ENCODE data around the gene PSMB10. TPM values are rescaled to one million over a fixed set of nuclear protein-coding genes. Genes with fewer than 3 reads are reported as not detected.

The PSMB10 gene
- total RNA-seq, 1 experiment from 2014 or later, result 24.5 TPM

DNA sequence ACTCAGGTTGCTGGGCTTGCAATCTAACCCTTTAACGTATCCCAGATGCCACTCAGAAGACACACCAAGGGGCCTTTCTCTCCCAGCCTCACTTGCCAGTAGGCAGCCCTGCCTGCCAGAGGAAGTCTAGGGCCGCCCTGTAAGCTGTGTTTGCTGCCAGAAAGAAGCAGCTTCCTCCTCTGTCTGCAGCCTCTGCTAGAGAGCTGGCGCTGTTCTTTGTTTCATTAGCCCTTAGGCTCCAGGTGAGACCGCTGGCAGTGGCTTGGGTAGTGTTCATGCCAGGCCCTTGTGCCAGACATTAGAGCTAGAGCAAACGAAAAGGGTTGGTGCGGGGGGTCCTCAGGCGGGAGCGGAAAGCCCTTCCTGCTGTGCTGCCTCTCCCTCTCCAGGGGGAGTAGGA is 13.9 kb downstream of the PSMB10 start:
- Histone ChIP-seq H2AK5ac (ENCODE audit: insufficient read length, low read length) (no peak overlapping the region), H4K91ac (ENCODE audit: insufficient read length, low read depth, low read length) (no peak overlapping the region), H4K8ac (replicated peaks; ENCODE audit: insufficient read length, low read depth, low read length) (no peak overlapping the region), H3K4me2 (ENCODE audit: insufficient read depth, insufficient read length, low read length) (no peak overlapping the region), H3T11ph (ENCODE audit: low read length) (no peak overlapping the region), H3K79me1 (ENCODE audit: insufficient read depth, low read depth, low read length, poor library complexity, severe bottlenecking) (no peaks in the 10 kb centered on the region), H3K4me1 (ENCODE audit: insufficient read depth, low read length) (no peaks in the 10 kb centered on the region), H4K20me1 (ENCODE audit: control insufficient read depth, insufficient read depth, insufficient read length) (no peaks in the 10 kb centered on the region), H3K14ac (ENCODE audit: insufficient read depth, low read length) (no peak overlapping the region), H3K79me2 (ENCODE audit: insufficient read depth, low read length) (no peaks in the 10 kb centered on the region), H3K23ac (ENCODE audit: insufficient read length, low read depth, low read length) (no peak overlapping the region), H3K9me3 (ENCODE audit: control insufficient read depth, low read depth, low read length) (no peaks in the 10 kb centered on the region), H4K5ac (ENCODE audit: insufficient read length, low read depth, low read length) (no peak overlapping the region), H3K18ac (ENCODE audit: insufficient read length, low read depth, low read length) (no peak overlapping the region), H3K27me3 (ENCODE audit: insufficient read depth, low read length) (no peaks in the 10 kb centered on the region), H2BK12ac (ENCODE audit: insufficient read length, low read depth, low read length) (no peak overlapping the region), H3K27ac (ENCODE audit: insufficient read length, low read depth, low read length) (no peak overlapping the region), H2AFZ (ENCODE audit: low read length) (no peak overlapping the region), H2BK20ac (ENCODE audit: low read depth, low read length, poor library complexity, severe bottlenecking) (no peak overlapping the region), H3K4ac (ENCODE audit: low read depth, low read length) (no peak overlapping the region), H2BK5ac (ENCODE audit: insufficient read length, low read length) (no peak overlapping the region), H2BK120ac (ENCODE audit: low read depth, low read length, poor library complexity, severe bottlenecking) (no peak overlapping the region), H3K23me2 (ENCODE audit: insufficient read length, low read depth, low read length, poor library complexity, severe bottlenecking) (no peaks in the 10 kb centered on the region), H2BK15ac (ENCODE audit: low read depth, low read length) (no peak overlapping the region), H3K56ac (ENCODE audit: insufficient read length, low read depth, low read length) (no peak overlapping the region), H3K9ac (ENCODE audit: extremely low read depth, insufficient read length, low read length) (no peak overlapping the region)
- no peak for DNase-seq
- TF ChIP-seq, protein P1, sequence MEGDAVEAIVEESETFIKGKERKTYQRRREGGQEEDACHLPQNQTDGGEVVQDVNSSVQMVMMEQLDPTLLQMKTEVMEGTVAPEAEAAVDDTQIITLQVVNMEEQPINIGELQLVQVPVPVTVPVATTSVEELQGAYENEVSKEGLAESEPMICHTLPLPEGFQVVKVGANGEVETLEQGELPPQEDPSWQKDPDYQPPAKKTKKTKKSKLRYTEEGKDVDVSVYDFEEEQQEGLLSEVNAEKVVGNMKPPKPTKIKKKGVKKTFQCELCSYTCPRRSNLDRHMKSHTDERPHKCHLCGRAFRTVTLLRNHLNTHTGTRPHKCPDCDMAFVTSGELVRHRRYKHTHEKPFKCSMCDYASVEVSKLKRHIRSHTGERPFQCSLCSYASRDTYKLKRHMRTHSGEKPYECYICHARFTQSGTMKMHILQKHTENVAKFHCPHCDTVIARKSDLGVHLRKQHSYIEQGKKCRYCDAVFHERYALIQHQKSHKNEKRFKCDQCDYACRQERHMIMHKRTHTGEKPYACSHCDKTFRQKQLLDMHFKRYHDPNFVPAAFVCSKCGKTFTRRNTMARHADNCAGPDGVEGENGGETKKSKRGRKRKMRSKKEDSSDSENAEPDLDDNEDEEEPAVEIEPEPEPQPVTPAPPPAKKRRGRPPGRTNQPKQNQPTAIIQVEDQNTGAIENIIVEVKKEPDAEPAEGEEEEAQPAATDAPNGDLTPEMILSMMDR (conservative IDR thresholded peaks at IDR 0.05), result no peak
- Mint-ChIP-seq H3K36me3 (ENCODE audit: insufficient read depth in 1 of 3, low read depth in 3 of 3) (peaks cover 1 to 9% (median 2%) of the 10 kb centered on the region in 3 experiments; a peak in 4 of 7 replicates), H3K4me1 (peaks cover 7 to 16% of the 10 kb centered on the region in 2 experiments; a peak in 3 of 4 replicates), H3K9me3 (no peaks in the 10 kb centered on the region), H3K4me3 (no peak overlapping the region), H3K27me3 (ENCODE audit: low read depth) (no peaks in the 10 kb centered on the region), H3K27ac (0 out of 7 replicates have a peak overlapping the region, but pooled peaks of 1 of the 3 experiments have one; percentile 53)
- no CpG with 5 or more reads among the region's 8 CpGs for WGBS (ENCODE audit: extremely low coverage, insufficient read length, low lambda C conversion rate)
